Inflammatory macrophage treated with lipopolysaccharide for 1 hour (primary cell): Measurements from ENCODE around the gene SLCO4A1.

Experiments
- DNase-seq, 2 donors: peaks; one replicate each; pipeline ENCODE4 v3.0.0-alpha.2; 2020 to 2022

SLCO4A1 gene, protein sequence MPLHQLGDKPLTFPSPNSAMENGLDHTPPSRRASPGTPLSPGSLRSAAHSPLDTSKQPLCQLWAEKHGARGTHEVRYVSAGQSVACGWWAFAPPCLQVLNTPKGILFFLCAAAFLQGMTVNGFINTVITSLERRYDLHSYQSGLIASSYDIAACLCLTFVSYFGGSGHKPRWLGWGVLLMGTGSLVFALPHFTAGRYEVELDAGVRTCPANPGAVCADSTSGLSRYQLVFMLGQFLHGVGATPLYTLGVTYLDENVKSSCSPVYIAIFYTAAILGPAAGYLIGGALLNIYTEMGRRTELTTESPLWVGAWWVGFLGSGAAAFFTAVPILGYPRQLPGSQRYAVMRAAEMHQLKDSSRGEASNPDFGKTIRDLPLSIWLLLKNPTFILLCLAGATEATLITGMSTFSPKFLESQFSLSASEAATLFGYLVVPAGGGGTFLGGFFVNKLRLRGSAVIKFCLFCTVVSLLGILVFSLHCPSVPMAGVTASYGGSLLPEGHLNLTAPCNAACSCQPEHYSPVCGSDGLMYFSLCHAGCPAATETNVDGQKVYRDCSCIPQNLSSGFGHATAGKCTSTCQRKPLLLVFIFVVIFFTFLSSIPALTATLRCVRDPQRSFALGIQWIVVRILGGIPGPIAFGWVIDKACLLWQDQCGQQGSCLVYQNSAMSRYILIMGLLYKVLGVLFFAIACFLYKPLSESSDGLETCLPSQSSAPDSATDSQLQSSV

GRCh38 chr20:62642051-62642665 lies at the start of gene SLCO4A1:
Gene SLCO4A1, plus strand, starts transcription at chr20:62642503. Its CDS starts 13,952 bp downstream, at chr20:62656455.
- peak; percentile 56 to 71 for DNase-seq

GRCh38 chr20:62592506-62593177 lies 49.7 kb upstream of the SLCO4A1 start:
- DNase-seq = no peak

- no peak for DNase-seq
Observed at GRCh38 chr20:62593616-62594015, 48.7 kb upstream of the SLCO4A1 start.

- no peak for DNase-seq
Observed at GRCh38 chr20:62595069-62595468, 47.2 kb upstream of the SLCO4A1 start.

- DNase-seq = peak in 1 of 2 donors; percentile 52
Observed at GRCh38 chr20:62595491-62595890, 46.8 kb upstream of the SLCO4A1 start.

GRCh38 chr20:62596486-62596885 lies 45.8 kb upstream of the SLCO4A1 start:
- no peak for DNase-seq

DNA sequence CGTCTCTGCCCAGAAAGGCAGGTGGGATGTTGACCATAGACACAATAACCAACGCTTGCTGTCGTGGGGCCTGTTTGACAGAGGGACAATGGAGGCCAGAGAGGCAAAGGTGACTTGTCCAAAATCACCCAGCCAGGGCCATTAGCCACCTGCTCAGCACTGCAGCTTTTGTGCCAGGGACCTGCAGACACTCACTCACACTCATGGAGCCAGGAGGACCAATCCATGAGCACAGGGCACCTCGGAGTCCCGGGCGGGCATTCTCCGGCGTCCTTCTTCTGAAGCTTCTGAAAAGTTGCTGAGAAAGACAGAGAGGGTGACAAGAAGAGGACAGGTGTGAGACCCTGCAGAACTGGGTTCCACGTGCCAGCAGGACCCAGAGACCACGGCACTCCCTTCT lies 45.4 kb upstream of the SLCO4A1 start:
- no peak for DNase-seq

DNA sequence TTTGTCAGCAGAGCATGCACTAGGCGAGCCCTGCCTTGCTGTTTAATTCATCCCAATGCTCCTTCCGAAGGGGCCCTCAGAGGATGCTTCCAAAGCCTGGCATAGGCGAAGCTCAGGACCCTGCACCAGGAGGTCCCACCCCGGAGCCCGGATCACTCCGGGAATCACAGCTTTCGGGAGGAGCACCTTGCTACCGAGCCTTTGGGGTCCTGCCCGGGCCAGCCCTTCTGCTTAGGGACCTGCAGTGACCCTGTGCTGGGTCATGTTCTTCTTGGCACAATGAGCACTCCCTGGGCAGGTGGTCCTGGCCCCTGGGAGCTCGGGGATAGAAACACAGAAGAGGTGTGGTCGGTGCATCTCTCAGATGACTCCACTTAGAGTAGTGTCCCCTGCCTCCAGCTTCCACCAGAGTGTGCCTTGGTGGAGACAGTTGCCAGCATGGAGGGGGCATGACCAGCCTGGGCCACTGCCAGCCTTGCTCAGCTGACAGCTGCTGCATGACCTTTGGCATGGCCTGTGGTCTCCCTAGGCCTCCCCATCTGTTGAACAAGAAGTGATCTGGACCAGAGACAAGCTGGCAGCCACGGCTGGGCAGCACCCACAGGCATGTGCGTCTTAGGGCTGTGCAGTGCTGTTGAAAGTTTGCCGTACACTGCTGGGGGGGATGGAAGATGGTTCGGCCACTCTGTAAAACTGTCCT lies 44.7 kb upstream of the SLCO4A1 start:
- DNase-seq = no peak

GRCh38 chr20:62598761-62599194 lies 43.5 kb upstream of the SLCO4A1 start:
- peak; percentile 67 to 78 for DNase-seq

- DNase-seq = no peak
Observed at GRCh38 chr20:62599216-62600110, 42.8 kb upstream of the SLCO4A1 start.

- DNase-seq = no peak
Observed at GRCh38 chr20:62601172-62601571, 41.1 kb upstream of the SLCO4A1 start.

DNA sequence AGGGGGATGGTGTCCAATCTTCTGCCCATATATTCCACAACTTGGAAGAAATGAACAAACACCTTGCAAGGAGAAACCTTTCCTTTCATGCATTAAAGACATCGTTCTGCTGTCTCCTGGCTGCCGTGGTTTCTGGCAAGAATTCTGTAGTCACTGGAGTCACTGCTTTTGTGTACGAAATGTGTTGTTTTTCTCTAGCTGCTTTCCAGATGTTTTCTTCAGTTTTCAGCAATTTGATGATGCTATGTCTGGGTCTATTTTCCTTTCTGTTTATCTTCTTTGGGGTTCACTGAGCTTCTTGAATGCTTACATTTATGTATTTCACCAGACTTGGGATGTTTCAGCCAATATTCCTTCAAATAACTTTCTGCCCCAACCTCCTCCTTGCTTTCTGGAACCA lies 40.6 kb upstream of the SLCO4A1 start:
- DNase-seq = no peak

- peak; percentile 93 for DNase-seq
Observed at GRCh38 chr20:62602550-62602949, 39.8 kb upstream of the SLCO4A1 start.

GRCh38 chr20:62603021-62603906 lies 39.0 kb upstream of the SLCO4A1 start:
- peak; percentile 92 to 97 for DNase-seq

GRCh38 chr20:62603907-62604785 lies 38.2 kb upstream of the SLCO4A1 start:
- DNase-seq = no peak

DNA sequence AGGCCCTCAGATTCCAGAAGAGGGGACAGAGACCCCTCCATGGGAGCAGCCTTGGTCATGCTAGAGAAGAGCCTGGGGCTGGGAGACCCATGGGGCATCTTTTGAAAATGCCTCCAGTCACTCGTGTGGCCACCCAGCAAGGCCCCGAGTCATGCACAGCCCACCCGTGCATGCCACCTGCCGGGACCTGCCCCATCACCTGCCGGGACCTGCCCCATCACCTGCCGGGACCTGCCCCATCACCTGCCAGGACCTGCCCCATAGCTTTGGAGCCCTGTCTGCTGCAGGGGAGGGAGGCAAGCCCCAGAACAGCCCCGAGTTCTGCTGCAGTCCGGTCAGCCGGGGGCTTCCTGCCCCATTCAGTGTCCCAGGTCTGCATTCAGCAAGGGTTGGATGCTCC lies 37.5 kb upstream of the SLCO4A1 start:
- DNase-seq = no peak

DNA sequence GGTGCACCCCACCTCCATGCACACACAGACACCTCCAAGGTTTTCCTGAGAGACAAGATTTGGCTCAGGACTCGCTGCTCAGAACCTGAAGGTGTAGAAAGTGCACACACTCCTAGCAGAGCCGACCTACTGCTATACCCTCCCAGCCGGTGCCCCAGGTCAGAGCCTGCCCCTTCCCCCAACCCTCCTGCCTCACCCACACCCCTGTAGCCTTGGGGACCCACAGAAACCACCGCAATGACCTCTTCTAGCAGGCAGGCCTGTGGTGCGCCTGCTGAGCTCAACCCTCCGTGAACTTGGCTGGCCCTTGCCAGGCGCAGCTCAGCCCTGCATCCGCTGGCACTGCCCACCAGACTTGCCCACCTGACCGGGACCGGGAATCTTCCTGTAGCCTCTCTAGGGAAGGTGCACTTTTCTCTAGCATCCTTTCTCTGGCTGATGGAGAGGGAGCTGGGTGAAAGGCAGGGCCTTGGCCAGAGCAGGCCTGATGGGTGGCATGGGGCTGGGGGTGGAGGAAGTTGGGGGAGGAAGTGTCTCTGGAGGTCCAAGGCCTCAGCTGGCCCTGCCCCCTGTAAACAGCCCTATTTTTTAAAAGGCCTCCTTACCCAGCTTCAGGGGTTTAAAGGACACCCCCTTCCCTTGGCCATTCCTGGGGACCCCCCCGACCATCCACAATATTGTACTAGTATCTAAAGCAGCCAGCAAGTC lies 36.9 kb upstream of the SLCO4A1 start:
- DNase-seq = no peak

DNA sequence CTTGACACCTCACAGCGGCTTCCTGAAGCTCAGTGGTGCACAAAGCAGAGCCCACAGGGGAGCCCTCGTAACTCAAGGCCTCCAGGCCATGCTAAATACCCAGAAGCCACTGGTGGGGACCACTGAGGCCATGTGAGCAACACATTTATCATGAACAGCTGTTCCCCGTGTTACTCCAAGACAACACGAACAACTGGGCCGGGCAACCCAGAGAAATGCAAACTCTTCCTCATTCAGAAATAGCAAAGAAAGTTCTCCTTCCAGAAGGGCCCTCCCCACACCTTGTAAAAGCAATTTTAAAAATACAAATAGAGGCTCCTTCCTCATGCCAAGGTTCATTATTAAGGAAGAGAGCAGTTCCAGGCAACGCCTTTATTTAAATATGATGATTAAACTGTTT lies 36.3 kb upstream of the SLCO4A1 start:
- peak; percentile 59 for DNase-seq
